ENCODE measurements around the gene BIN1. TPM values are rescaled to one million over a fixed set of nuclear protein-coding genes. Genes with fewer than 3 reads are reported as not detected.
A peak's percentile ranks its signal among the peaks of the same experiment; 100 is the strongest.

The BIN1 gene
- total RNA-seq, 1 donor from 2014 or later = 182 TPM

GRCh38 chr2:127078028-127078427 lies 28.9 kb downstream of the BIN1 start:
- H3K27ac Mint-ChIP-seq (ENCODE audit: unreplicated experiment) = no peak overlapping the region
- H3K36me3 Mint-ChIP-seq (ENCODE audit: low read depth, unreplicated experiment) = no peaks in the 10 kb centered on the region
- H3K4me1 Mint-ChIP-seq (ENCODE audit: unreplicated experiment) = peaks cover 29% of the 10 kb centered on the region
- DNase-seq (ENCODE audit: low spot score) = no peak
- H3K27me3 Mint-ChIP-seq (ENCODE audit: unreplicated experiment) = peaks cover 17% of the 10 kb centered on the region
- TF ChIP-seq, protein P1, sequence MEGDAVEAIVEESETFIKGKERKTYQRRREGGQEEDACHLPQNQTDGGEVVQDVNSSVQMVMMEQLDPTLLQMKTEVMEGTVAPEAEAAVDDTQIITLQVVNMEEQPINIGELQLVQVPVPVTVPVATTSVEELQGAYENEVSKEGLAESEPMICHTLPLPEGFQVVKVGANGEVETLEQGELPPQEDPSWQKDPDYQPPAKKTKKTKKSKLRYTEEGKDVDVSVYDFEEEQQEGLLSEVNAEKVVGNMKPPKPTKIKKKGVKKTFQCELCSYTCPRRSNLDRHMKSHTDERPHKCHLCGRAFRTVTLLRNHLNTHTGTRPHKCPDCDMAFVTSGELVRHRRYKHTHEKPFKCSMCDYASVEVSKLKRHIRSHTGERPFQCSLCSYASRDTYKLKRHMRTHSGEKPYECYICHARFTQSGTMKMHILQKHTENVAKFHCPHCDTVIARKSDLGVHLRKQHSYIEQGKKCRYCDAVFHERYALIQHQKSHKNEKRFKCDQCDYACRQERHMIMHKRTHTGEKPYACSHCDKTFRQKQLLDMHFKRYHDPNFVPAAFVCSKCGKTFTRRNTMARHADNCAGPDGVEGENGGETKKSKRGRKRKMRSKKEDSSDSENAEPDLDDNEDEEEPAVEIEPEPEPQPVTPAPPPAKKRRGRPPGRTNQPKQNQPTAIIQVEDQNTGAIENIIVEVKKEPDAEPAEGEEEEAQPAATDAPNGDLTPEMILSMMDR (IDR thresholded peaks at IDR 0.05; ENCODE audit: unreplicated experiment) = no peak
- H3K4me3 Mint-ChIP-seq (ENCODE audit: unreplicated experiment) = peak overlapping the region; percentile 29
- no peaks in the 10 kb centered on the region for H3K9me3 Mint-ChIP-seq (ENCODE audit: unreplicated experiment)

DNA sequence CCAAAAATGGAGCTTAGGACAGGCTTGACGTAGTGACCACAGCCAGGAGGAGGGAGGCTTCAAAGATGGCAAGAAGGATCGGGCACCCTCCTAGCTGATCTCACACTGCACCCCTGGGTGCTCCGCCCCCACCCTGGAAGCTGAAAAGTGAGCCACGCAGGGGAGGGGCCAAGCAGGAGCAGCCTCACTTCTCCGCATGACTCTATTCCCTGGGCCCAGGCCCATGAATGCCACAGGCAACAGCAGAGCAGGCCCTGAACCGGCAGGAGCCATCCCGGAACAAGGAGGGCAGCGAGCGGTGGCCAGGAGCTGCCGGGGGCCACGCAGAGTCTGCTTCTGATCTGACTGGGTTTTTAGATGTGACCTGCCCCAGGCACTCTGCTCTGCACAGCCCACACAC lies 30.0 kb downstream of the BIN1 start:
- Mint-ChIP-seq H3K27ac (ENCODE audit: unreplicated experiment) (no peak overlapping the region), H3K27me3 (ENCODE audit: unreplicated experiment) (peaks cover 15% of the 10 kb centered on the region), H3K36me3 (ENCODE audit: low read depth, unreplicated experiment) (peaks cover 6% of the 10 kb centered on the region), H3K4me1 (ENCODE audit: unreplicated experiment) (peaks cover 24% of the 10 kb centered on the region), H3K4me3 (ENCODE audit: unreplicated experiment) (no peak overlapping the region), H3K9me3 (ENCODE audit: unreplicated experiment) (no peaks in the 10 kb centered on the region)
- DNase-seq (ENCODE audit: low spot score) = no peak
- TF ChIP-seq, protein P1 (IDR thresholded peaks at IDR 0.05; ENCODE audit: unreplicated experiment) = no peak

DNA sequence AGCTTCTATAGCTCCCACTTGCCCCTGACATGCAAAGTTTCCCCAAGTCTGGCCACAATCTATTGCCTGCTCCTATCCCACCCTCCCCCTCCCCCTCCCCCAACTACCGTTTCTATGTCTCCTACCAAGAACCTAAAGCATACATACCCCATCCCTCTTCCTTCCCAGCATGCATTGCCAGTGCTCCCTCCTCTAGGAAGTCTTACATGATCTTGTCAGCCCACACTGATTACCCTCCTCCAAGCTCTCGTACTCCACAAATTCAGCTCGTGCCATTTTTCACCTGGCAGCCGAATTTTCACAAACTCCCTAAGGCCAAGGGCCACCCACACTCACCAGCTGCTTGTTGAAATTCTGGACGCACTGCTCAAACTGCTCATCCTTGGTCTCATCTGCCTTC lies 30.7 kb downstream of the BIN1 start:
- H3K36me3 Mint-ChIP-seq (ENCODE audit: low read depth, unreplicated experiment) = peaks cover 6% of the 10 kb centered on the region
- H3K4me1 Mint-ChIP-seq (ENCODE audit: unreplicated experiment) = peaks cover 24% of the 10 kb centered on the region
- H3K4me3 Mint-ChIP-seq (ENCODE audit: unreplicated experiment) = no peak overlapping the region
- peaks cover 17% of the 10 kb centered on the region for H3K27me3 Mint-ChIP-seq (ENCODE audit: unreplicated experiment)
- no peak for DNase-seq (ENCODE audit: low spot score)
- H3K9me3 Mint-ChIP-seq (ENCODE audit: unreplicated experiment) = no peaks in the 10 kb centered on the region
- peak overlapping the region; percentile 80 for H3K27ac Mint-ChIP-seq (ENCODE audit: unreplicated experiment)
- TF ChIP-seq, protein P1 (IDR thresholded peaks at IDR 0.05; ENCODE audit: unreplicated experiment) = no peak

DNA sequence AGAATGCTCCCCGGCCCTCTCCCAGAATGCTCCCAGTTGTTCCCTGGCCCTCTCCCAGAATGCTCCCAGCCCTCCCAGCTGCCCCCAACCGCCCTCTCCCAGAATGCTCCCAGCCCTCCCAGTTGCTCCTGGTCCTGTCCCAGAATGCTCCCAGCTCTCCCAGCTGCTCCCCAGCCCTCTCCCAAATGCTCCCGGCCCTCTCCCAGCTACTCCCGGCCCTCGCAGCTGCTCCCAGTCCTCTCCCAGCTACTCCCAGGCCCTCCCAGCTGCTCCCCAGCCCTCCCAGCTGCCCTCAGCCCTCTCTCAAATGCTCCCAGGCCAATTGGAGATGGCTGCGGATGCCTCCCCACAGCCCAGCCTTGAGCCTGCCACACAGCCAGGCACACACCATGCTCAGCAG lies 31.1 kb downstream of the BIN1 start:
- TF ChIP-seq, protein P1 (IDR thresholded peaks at IDR 0.05; ENCODE audit: unreplicated experiment) = no peak
- peaks cover 22% of the 10 kb centered on the region for H3K27me3 Mint-ChIP-seq (ENCODE audit: unreplicated experiment)
- H3K36me3 Mint-ChIP-seq (ENCODE audit: low read depth, unreplicated experiment) = peaks cover 9% of the 10 kb centered on the region
- no peak overlapping the region for H3K27ac Mint-ChIP-seq (ENCODE audit: unreplicated experiment)
- peaks cover 24% of the 10 kb centered on the region for H3K4me1 Mint-ChIP-seq (ENCODE audit: unreplicated experiment)
- no peak for DNase-seq (ENCODE audit: low spot score)
- H3K9me3 Mint-ChIP-seq (ENCODE audit: unreplicated experiment) = no peaks in the 10 kb centered on the region
- no peak overlapping the region for H3K4me3 Mint-ChIP-seq (ENCODE audit: unreplicated experiment)

DNA sequence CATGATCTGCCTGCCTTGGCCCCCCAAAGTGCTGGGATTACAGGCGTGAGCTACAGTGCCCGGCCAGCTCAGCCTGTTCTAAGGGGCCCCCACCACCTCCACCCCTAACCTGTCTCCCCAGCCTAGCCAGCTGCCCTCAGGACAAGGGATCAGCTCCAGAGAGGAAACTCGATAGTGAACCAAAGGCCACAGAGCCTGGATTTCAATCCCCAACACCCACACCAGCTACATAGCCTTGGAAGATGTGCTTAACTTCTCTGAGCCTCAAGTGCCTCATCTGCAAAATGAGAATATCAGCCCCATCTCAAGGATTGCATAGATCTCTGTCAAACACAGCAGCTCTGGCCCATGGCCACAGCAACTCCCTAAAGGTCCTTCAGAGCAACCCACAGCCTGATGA lies 32.0 kb downstream of the BIN1 start:
- no peak overlapping the region for H3K27ac Mint-ChIP-seq (ENCODE audit: unreplicated experiment)
- TF ChIP-seq, protein P1 (IDR thresholded peaks at IDR 0.05; ENCODE audit: unreplicated experiment) = no peak

More for the DNA sequence above, 32.0 kb downstream of the BIN1 start:
- DNase-seq (ENCODE audit: low spot score) = no peak
- peaks cover 9% of the 10 kb centered on the region for H3K36me3 Mint-ChIP-seq (ENCODE audit: low read depth, unreplicated experiment)
- H3K4me3 Mint-ChIP-seq (ENCODE audit: unreplicated experiment) = no peak overlapping the region
- no peaks in the 10 kb centered on the region for H3K9me3 Mint-ChIP-seq (ENCODE audit: unreplicated experiment)
- H3K27me3 Mint-ChIP-seq (ENCODE audit: unreplicated experiment) = peaks cover 24% of the 10 kb centered on the region
- peaks cover 18% of the 10 kb centered on the region for H3K4me1 Mint-ChIP-seq (ENCODE audit: unreplicated experiment)
